Activated gamma-delta T cell (primary cell): ENCODE measurements around the gene GAS5.
"Not testable (repeated sequence)": the region's sequence is repeated elsewhere in the genome, so short reads cannot be mapped to it uniquely, and the experiment has no call there.

Source experiments
- DNase-seq: peaks from one replicate; lab custom pipeline; 2025; lab: John Stamatoyannopoulos, UW

The GAS5 gene

DNA sequence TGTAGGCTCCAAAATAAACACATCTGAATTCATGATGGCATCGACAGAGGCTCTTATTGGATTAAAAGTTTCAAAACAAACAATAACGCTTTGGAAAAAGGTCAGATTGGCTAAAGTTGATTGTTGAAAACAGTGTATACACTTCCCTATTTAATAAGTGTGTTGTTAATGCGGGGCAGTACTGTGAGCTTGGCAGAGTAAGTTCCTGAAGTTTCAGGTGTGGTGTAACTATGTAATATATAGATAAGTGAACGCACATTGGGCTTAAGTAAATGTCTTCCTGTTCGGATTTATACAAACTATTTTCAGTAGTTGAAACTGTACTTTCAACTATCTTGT, 1.2 kb upstream of the GAS5 start:
- DNase-seq, result no peak

DNA sequence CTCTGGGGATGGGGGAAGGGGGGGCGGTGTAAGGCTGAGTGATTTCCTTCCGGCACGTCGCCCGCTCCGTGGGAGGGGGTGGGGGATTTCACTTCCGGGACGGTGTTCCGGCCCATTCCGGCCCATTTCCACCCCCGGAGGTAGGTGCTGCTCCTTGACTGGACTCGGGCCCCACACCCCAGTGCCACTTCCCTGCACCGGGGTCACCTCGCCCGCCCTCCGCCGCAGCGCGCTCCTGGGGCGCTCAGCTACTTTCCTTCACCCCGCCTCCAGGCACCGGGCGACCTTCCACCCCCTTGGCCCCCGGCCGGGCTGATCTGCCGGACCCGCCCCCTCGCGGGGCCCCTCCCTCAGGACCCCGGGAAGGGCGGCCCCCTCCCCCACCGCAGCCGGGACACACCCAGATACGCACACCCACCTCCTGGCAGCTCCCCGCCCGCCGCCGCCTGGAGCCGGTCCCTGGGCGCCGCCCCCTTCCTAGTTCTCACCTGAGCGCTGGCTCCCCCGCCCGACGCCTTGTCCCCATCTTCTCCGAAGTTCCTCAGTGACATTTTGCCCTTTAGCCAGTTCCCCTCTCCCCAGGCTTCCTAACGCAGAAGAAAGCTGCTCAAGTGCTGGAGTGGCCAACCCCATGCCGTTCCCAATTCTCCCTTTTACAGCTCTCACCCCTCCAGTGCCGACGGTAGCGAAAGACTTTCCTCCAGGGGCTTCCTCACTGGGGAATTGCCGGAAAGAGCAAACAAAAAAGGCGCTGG, 654 bp upstream of the GAS5 start, which contains the start of gene ZBTB37:
TSS of gene ZBTB37 (plus strand) at position 115 of the 755 bp plus-strand sequence. CDS start 1,846 bp downstream, outside the sequence.
- peak; percentile 73 for DNase-seq

DNA sequence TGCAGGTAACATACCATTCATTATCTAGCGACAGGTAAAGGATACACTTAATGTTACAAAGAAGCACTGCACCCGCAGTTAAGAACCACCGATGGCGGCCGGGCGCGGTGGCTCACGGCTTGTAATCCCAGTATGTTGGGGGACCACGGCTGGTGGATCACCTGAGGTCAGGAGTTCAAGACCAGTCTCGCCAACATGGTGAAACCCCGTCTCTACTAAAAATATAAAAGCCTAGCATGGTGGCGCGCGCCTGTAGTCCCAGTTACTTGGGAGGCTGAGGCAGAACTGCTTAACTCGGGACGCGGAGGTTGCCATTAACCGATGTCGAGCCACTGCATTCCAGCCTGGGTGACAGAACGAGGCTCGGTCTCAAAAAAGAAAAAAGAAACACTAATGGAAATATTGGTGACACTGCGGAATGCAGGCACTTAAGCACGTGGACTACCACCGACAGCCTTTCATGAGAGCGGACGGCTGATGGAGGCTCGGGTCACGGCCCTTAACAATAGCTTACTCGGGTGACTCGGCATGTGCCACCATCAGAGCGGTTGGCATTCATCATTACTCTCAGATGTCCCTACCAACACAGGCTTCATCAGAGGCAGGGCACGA, 542 bp downstream of the GAS5 start:
- peak; percentile 13 for DNase-seq

DNA sequence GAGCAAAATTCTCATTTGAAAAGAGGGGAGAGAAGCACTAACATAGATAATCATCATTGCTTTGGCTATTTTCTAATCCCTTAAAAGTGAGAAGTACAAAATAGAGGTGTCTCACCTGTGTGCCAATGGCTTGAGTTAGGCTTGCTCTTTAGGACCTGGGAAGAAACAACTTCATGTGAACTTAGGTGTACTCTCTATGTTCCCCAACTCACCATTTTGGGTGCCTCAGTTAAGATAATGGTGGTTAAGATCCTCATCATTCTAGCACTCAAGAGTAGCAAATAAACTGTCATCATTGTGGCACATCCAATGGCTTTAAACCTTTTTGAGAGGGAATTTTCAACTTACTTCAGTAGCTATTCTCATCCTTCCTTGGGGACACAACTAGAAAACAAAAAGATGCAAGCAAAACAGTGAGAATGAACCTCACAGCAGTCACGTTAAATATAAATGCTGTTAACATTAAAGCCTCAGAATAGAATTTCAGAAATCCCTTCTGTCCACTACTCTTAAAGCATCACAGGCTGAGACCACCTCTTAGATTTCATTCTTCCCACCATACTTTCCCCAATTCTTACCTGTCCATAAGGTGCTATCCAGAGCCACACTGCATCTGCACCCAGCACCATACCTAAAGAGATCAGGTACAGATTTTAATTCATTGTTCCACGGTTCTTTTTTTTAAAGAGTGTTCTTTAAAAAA, 1.2 kb downstream of the GAS5 start:
- no peak for DNase-seq

DNA sequence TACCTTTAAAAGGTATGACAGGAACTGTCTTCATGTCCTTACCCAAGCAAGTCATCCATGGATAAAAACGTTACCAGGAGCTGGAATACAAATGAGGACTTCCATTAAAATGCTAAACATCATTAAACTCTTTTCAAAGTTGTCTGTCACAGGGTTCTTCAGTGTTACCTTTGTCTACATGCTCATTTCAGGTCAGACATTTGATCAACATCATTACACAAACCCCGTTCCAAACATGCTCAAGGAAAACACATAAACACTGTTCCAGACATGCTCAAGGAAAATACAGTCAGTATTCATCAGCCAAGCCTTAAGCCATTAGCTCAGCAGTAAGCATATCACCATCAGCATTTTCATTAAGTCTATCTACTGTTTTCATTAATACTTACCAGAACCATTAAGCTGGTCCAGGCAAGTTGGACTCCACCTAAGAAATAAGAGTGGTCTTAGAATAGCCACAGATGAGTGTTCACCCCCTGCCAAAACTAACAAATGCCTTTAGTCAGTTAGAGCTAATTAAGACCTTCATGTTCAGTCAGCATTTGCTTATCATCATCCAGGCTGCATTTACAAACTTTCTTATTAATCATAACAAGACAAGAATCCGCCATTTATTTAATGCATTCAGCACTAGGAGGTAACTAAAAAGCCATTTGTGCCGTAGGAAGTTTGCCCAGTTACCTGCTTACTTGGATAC, 2.2 kb downstream of the GAS5 start:
- no peak for DNase-seq

DNA sequence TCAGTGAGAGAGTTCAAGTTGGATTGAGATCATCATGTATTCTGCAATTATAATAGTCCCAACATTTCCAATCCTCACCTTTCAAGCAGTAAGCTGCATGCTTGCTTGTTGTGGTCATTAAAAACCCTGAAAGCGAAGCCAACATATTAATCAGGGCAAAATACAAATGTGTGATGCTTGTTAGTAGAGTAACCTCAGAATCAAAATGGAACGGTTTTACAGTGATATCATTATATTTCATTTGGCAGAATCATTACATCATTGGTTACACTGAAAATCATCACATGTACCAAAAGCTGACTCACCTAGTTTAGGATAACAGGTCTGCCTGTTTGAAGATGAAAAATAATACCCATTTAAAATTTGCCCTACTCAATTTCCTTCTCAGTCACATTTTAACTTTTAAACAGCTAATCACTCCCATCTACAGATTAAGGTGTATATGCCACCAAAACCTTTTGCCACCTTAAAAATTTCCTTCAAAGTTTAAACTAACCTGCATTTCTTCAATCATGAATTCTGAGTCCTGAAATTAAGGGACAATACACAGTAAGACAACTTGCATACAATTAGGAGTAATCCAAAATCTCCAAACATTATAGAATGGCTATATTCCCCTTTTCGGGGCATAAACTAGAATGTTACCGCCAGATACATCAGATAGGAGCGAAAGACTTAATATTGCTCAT, 3.5 kb downstream of the GAS5 start:
- DNase-seq, result no peak

DNA sequence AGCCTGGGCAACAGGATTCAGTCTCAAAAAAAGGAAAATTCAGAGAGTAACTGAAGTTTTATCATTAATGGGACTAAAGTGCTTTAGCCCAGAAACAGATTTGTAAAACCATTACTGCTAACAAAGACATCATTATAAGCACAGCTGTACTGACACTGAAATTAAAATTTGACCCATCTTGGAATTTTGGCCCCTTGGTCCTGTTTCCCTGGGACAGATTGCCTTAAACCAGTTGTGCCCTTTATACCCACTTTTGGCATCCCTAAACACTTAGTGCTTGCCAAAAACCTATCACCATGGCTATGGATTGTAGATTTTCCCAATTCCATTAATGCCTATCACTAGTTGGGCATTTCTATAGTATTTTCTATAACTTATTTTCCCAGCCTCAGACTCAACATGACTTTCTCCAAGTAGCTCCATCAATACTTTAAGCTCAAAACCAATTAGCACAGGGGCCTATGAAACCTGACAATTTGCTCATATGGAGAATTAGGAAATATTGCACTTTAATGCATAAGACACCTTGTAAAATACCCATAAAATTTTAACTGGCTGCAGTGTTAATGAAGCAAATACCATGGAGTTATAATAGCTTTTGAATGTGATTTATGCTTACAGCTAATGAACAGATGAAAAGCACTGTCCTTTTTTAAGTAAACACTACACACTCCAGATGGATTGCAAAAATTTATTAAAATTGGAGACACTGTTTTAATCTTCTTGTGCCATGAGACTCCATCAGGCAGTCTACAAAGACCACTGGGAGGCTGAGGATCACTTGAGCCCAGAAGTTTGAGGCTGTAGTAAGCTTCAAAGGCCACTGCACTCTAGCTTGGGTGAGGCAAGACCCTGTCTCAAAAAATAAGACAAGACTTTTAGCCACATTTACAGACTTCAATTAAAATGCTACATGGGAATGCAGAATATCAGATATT, 4.3 kb downstream of the GAS5 start:
- no peak for DNase-seq

DNA sequence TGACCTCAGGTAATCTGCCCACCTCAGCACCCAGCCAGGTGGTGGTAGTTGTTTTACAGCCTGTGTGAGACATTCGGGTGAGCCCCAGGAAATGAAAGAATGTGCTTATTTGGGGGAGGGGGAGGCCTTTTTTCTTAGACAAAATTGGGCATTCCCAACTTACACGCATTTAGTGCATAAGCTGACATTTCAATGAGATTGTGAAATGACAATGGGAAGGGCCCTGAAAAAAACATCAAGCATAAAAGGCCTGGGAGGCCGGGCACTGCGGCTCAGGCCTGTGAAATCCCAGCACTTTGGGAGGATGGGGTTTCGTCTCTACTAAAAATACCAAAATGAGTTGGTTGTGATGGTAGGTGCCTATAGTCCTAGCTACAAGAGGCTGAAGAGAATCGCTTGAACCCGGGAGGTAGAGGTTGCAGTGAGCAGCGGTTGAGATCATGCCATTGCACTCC, 5.0 kb downstream of the GAS5 start:
- DNase-seq, result no peak

DNA sequence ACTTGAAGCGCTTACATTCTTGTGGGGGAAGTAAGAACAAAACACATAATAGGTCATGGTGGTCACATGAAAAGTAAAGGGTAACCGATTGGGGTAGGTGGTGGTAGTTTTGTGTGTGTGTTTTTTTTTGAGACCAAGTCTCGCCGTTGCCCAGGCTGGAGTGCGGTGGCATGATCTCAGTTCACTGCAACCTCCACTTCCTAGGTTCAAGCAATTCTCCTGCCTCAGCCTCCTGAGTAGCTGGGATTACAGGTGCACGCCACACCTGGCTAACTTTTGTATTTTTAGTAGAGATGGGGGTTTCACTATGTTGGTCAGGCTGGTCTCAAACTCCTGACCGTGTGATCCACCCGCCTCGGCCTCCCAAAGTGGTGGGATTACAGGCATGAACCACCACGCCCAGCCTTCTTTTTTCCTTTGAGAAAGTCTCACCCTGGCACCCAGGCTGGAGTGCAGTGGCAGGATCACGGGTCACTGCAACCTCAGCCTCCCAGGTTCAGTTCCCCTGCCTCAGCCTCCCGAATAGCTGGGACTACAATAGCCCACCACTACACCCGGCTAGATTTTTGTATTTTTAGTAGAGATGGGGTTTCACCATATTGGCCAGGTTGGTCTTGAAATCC, 5.5 kb downstream of the GAS5 start:
- DNase-seq, result not testable (repeated sequence)

DNA sequence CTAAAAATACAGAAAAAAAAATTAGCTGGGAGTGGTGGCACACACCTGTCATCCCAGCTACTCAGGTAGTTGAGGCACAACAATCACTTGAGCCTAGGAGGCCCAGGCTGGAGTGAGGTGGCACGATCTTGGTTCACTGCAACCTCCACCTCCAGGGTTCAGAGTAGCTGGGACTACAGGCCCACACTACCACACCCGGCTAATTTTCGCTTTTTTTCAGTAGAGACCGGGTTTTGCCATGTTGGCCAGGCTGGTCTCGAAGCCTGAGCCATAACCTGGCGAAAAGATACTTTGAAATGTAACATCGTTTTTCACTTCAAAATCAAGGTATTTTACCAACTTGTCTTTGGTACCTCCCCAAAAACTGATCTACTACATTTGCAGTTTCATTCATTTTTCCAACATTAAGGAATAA, 6.1 kb downstream of the GAS5 start:
- DNase-seq, result no peak

DNA sequence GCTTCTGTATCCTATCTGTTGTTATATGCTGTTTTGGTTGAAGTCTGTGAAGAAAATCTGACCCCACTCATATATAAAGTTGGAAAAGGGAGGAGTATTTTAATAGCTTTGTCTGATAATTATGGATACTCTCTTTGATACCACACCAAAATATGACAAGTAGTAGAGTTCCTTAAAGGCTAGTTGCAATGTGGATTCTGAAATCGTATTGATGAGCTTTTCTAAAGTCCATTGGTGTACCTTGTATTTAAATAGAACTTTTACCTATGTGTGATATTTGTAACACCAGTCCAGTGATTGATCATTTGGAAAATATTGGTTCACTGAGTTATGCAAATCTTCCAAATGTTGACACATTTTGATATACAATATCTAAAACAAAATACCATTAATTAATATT, 7.7 kb downstream of the GAS5 start:
- DNase-seq, result no peak

DNA sequence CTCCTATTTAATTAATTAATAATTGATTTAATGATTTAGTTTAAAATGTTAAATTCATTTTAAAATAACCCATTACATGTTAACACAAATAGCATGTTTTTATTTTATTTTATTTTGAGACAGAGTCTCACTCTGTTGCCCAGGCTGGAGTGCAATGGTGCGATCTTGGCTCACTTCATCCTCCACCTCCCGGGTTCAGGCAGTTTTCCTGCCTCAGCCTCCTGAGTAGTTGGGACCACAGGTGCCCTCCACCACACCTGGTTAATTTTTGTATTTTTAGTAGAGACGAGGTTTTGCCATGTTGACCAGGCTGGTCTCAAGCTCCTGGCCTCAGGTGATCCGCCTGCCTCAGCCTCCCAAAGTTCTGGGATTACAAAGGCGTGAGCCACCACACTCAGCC, 8.2 kb downstream of the GAS5 start:
- DNase-seq, result not testable (repeated sequence)

DNA sequence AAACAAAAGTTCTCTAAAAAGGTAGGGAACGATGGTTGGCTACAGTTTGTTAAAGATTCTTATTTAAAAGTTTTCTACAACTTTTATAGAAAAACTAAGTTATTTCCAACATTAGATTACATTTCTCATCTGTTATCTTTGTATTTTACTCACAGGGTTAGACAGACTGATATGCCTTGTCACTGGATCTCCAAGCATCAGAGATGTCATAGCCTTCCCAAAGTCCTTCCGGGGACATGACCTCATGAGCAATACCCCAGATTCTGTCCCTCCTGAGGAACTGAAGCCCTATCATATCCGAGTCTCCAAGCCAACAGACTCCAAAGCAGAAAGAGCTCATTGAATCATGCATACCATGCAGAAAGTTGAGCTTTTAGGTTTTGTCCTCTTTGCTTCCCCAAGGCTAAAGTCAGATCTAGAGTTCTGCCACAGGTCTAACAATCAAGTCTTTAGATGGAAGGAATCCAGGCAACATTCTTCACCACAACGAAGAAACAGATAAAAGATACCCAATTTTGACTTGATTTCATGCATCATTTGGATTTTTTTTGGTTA, 10.3 kb downstream of the GAS5 start:
- DNase-seq, result no peak

DNA sequence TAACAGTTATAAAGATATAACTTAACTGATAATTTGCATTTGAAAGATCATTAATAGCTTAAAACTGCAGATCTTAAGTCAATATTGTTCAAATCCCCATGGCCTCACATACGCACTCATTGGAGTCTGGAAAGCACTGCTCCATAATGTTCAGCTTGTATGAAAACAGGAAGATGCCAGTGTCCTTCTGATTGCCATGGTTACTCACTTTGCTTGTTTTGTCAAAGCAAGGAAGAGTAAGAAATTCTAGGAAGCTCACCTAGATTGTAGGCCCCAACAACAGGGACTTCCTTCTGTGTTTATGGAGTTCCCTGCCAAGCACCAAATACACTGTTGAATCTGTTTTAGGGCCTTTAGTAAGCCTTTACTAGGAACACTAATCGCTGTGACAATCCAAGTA, 10.9 kb downstream of the GAS5 start:
- DNase-seq, result no peak

DNA sequence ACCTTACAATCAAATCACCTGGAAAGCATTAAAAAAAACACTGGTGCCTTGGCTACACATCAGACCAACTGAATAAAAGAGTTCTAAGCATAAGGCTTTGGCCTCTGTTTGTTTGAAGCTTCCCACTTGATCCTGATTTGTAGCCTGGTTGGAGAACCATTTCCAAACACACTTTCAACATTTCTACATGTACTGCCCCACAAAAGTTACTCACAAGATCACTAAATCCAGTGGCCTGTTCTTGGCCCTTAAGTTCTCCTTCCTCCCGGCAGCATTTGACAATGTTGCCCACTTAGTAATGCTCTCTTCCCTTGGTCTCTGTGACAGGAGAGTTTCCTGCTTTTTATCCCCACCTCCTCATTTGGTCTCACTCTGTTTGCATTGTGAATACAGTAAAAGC, 11.8 kb downstream of the GAS5 start:
- DNase-seq, result no peak

DNA sequence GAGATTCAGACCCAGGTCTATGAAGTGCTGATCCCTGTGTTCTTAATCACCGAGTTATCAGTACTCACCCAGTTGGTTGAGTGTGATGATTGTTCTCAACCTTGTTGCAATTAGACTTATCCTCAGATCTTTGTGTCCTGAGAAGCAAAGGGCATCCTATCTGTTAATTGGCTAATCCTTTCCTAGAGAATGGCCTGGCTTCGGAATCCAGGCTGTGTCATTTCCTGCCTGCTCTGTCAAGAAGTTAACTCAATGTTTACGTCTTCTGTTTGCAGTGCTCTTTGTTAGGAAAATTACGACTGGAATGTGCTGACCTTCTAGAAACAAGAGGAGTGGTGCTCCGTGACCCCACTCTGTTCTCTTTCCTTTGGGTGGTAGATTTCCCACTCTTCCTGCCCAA, 14.7 kb downstream of the GAS5 start:
- DNase-seq, result no peak

DNA sequence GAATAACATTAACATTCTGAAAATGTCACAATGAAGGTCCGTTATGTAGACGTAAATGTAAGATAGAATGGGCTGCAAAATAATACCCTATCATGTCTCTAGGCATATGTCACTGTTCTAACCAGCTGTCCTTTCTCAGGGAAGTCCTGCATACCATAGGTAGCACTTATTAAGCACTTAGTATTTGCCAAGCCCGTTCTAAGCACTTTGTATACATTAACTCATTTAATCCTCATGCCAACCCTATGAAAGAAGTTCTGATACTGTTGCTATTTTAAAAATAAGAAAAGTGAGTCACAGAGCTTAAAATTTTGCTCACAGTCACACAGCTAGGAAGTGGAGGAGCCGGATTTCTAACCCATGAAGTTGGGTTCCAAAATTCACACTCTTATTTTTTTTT, 15.7 kb downstream of the GAS5 start:
- DNase-seq, result no peak

DNA sequence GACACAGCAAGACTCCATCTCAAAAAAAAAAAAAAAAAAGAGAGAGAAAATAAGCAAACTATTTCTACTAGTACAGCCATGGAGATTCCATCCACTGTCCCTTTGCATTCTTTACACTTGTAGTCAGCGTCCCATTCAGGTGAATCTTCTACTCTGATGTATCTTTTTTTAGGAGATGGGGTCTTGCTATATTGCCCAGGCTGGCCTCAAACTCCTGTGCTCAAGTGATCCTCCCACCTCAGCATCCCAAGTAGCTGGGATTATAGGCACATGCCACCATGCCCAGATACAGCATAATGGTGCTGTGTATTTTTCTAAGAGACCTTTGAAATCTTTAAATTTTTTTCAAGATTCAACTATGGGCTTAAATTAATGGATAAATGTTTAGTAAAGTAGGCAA, 35.0 kb downstream of the GAS5 start:
- DNase-seq, result no peak

DNA sequence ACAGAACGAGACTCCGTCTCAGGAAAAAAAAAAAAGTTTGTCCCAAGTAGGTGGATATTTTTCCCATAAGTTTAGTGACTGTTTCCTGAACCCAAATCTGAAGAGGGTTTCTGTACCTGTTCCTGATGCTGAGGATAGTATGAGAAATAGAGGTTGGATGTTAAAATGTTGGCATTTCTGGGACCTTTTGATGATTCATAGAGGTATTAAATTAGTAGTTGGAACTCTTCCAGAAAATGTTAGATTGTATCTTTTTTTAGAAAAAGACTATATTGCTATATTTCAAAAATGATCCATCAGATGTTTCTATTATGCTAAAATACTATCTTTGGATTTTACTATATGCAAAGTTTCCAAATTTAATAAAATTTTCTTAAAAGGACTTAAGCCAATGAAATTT, 40.2 kb downstream of the GAS5 start:
- DNase-seq, result no peak
